HepG2 (cell line): ENCODE data around the gene ZNF282. TPM values are rescaled to one million over a fixed set of nuclear protein-coding genes. Genes with fewer than 3 reads are reported as not detected.

Experiments
- ATAC-seq: fragments of 200-7000 bp; cut with Tn5 transposase; 3 replicates; pipeline ENCODE4 v1.9.1; 2020; ENCODE audit warnings: mild to moderate bottlenecking, moderate library complexity
- BruUV-seq: library from RNA; stranded (reverse); fragments of 400-500 nt; replicated peaks from 2 replicates; lab custom pipeline; 2021; lab: Mats Ljungman, UMichigan
- CTCF ChIA-PET: fragments of 300-600 bp; formaldehyde crosslinking; extraction: SDS; loops from one replicate; lab custom pipeline; 2021; ENCODE audit warnings: low total read pairs, inconsistent platforms, low intra/inter-chr PET ratio; lab: Yijun Ruan, JAX
- POLR2A ChIA-PET: fragments of 350-600 bp; sonication (Branson Sonifier 250); formaldehyde crosslinking; loops from one replicate; lab custom pipeline; 2020; ENCODE audit warnings: antibody characterized with exemption, inconsistent platforms; lab: Yijun Ruan, JAX
- DNase-seq: peaks from one replicate; pipeline ENCODE4 v3.0.0-alpha.2; 2015; ENCODE audit warnings: low spot score
- FAIRE-seq: peaks from 3 replicates; lab custom pipeline; 2011; peaks lifted over from hg19 to GRCh38; lab: Jason Lieb, UNC
- H2AFZ ChIP-seq: one replicate; pipeline ENCODE4 v1.6.1; 2011; ENCODE audit warnings: low read length, inconsistent platforms
- H3K27ac ChIP-seq: fragments of 300-600 bp; 3 replicates; pipeline ENCODE4 v1.8.0; 2011; ENCODE audit warnings: mixed run types, mild to moderate bottlenecking, mixed read lengths, low read length, inconsistent platforms; ENCODE audit not compliant: insufficient read depth; ENCODE audit errors: extremely low read length
- H3K27me3 ChIP-seq, 2 experiments: fragments of 200-600 bp in 1 of 2; 2 replicates in 1 of 2; 3 replicates in 1 of 2; pipeline versions ENCODE4 v1.6.0 to v1.8.0; 2011; ENCODE audit warnings: low read length in 2 of 2, mild to moderate bottlenecking in 2 of 2, moderate library complexity in 2 of 2, inconsistent platforms in 1 of 2; ENCODE audit not compliant: insufficient read depth in 2 of 2, control insufficient read depth in 1 of 2
- H3K36me3 ChIP-seq, 2 experiments: fragments of 200-600 bp in 1 of 2; replicated peaks in 1 of 2; 2 replicates in 1 of 2; 3 replicates in 1 of 2; pipeline versions ENCODE4 v1.5.1 to v1.8.0; 2011; ENCODE audit warnings: low read length in 2 of 2, inconsistent platforms in 1 of 2; ENCODE audit not compliant: insufficient read depth in 2 of 2, control insufficient read depth in 1 of 2
- H3K4me1 ChIP-seq: 2 replicates; pipeline ENCODE4 v1.5.1; 2012; ENCODE audit warnings: low read length, inconsistent platforms; ENCODE audit not compliant: insufficient read depth
- H3K4me2 ChIP-seq: 2 replicates; pipeline ENCODE4 v1.6.0; 2011; ENCODE audit warnings: low read depth, low read length, inconsistent platforms
- H3K4me3 ChIP-seq, 3 experiments: fragments of 200-600 bp in 1 of 3; sonication (generic), shearing (Covaris generic) in 1 of 3; replicated peaks in 1 of 3; 2 replicates each; pipeline ENCODE4 v1.5.1; 2011 to 2016; ENCODE audit warnings: low read length in 3 of 3, inconsistent platforms in 2 of 3, low read depth in 2 of 3, mild to moderate bottlenecking in 2 of 3, control low read depth in 1 of 3, mixed read lengths in 1 of 3; ENCODE audit not compliant: insufficient read depth in 1 of 3
- H3K79me2 ChIP-seq: one replicate; pipeline ENCODE4 v1.6.1; 2011; ENCODE audit warnings: low read length, inconsistent platforms; ENCODE audit not compliant: insufficient read depth
- H3K9ac ChIP-seq: 2 replicates; pipeline ENCODE4 v1.6.0; 2011; ENCODE audit warnings: mild to moderate bottlenecking, low read depth, low read length, inconsistent platforms; ENCODE audit not compliant: insufficient read depth
- H3K9me3 ChIP-seq: 2 replicates; pipeline ENCODE4 v1.5.1; 2012; ENCODE audit warnings: mild to moderate bottlenecking, low read length
- H4K20me1 ChIP-seq: 2 replicates; pipeline ENCODE4 v1.6.0; 2011; ENCODE audit warnings: inconsistent platforms, mild to moderate bottlenecking, low read length, moderate library complexity; ENCODE audit not compliant: insufficient read depth
- HMG20A ChIP-seq: IDR thresholded peaks from 2 replicates; pipeline ENCODE4 v1.6.1; 2016; ENCODE audit warnings: borderline replicate concordance
- IRX3 ChIP-seq: sonication (generic); formaldehyde crosslinking; IDR thresholded peaks from 2 replicates; pipeline ENCODE4 v1.8.1; 2023; ENCODE audit warnings: mild to moderate bottlenecking, low read depth, missing genetic modification reagents, borderline replicate concordance
- JARID2 ChIP-seq: sonication (generic); formaldehyde crosslinking; IDR thresholded peaks from 2 replicates; pipeline ENCODE4 v1.8.1; 2023; ENCODE audit warnings: missing genetic modification reagents, inconsistent platforms; ENCODE audit not compliant: insufficient replicate concordance
- JUNB ChIP-seq: sonication (generic); formaldehyde crosslinking; IDR thresholded peaks from 2 replicates; pipeline ENCODE4 v1.8.0; 2022; ENCODE audit warnings: missing genetic modification reagents, mild to moderate bottlenecking, borderline replicate concordance
- PRMT3 ChIP-seq: sonication (generic); formaldehyde crosslinking; IDR thresholded peaks from 2 replicates; pipeline ENCODE4 v1.8.1; 2022; ENCODE audit warnings: low read depth, mild to moderate bottlenecking, moderate library complexity, missing genetic modification reagents, borderline replicate concordance
- RXRB ChIP-seq: IDR thresholded peaks from 2 replicates; pipeline ENCODE4 v1.6.1; 2016; ENCODE audit warnings: borderline replicate concordance, missing genetic modification reagents, missing compliant biosample characterization
- SOX13 ChIP-seq, 3 experiments: fragments of 450-650 bp in 1 of 3; sonication (generic) in 1 of 3; formaldehyde crosslinking in 1 of 3; IDR thresholded peaks in 2 of 3; conservative IDR thresholded peaks in 1 of 3; 2 replicates each; pipeline versions ENCODE4 v1.5.0 to v1.6.1; 2016 to 2020; ENCODE audit warnings: antibody characterized with exemption in 1 of 3, mild to moderate bottlenecking in 1 of 3, missing compliant biosample characterization in 1 of 3, missing genetic modification reagents in 1 of 3, moderate library complexity in 1 of 3
- WIZ ChIP-seq: sonication (generic); formaldehyde crosslinking; IDR thresholded peaks from 2 replicates; pipeline ENCODE4 v1.5.1; 2020; ENCODE audit warnings: mild to moderate bottlenecking, missing genetic modification reagents
- ZNF232 ChIP-seq: sonication (generic); formaldehyde crosslinking; IDR thresholded peaks from 2 replicates; pipeline ENCODE4 v1.4.0; 2020; ENCODE audit warnings: missing genetic modification reagents, borderline replicate concordance
- ZNF354B ChIP-seq: sonication (generic); formaldehyde crosslinking; IDR thresholded peaks from 2 replicates; pipeline ENCODE4 v1.8.0; 2022; ENCODE audit warnings: mild to moderate bottlenecking, missing genetic modification reagents
- WGBS: methylation state at CpG from one replicate; pipeline ENCODE4 v1.1.6; 2017; ENCODE audit warnings: low lambda C conversion rate; 5-methylcytosine and 5-hydroxymethylcytosine counted together
- in situ Hi-C: cut with HindIII; loops from 2 replicates; pipeline ENCODE4 v1.10.0; 2017; ENCODE audit warnings: low pct_unique_long_range_greater_than_20kb; ENCODE audit not compliant: extremely low pct_ligation_motif_present
- intact Hi-C: fragments of 100-400 bp; cut with micrococcal nuclease; formaldehyde crosslinking; loops from one replicate; pipeline ENCODE4 v1.10.0; 2022; ENCODE audit not compliant: unreplicated experiment
- polyA plus RNA-seq, 8 experiments: library from polyadenylated mRNA; depleted of rRNA in 3 of 8; stranded (reverse) in 7 of 8; unstranded in 1 of 8; fragments of >200 nt; fragmentation: Illumina TruSeq in 4 of 8; extraction: Trizol in 4 of 8; gene quantifications; 2 replicates each; pipeline versions ENCODE4 v1.2.1 to v1.2.3, GENCODE V29; 2011 to 2016; ENCODE audit warnings: low read depth in 4 of 8, missing spikeins in 1 of 8, mixed read lengths in 1 of 8; ENCODE audit not compliant: insufficient read depth in 1 of 8
- total RNA-seq, 5 experiments: library from RNA; depleted of rRNA; stranded (reverse); fragments of >200 nt; fragmentation: Illumina TruSeq; extraction: Trizol; gene quantifications; 2 replicates each; pipeline ENCODE4 v1.2.3, GENCODE V29; 2016; ENCODE audit warnings: low read depth in 1 of 5

Gene ZNF282
- total and polyA plus RNA-seq, 2 of the 13 experiments (the other 11 are each of a cell fraction or from before 2014, with no cell fraction given) = 9.1 to 20.9 TPM

- TF ChIP-seq JUNB = peak; percentile 36; the same call in 1 of the 2 replicates
- TF ChIP-seq HMG20A (CRISPR knock-in tag) = no peak
- TF ChIP-seq ZNF354B = peak; percentile 78; the same call in 1 of the 2 replicates
- TF ChIP-seq ZNF232 (CRISPR knock-in tag) = peak; percentile 70; the same call in 1 of the 2 replicates
Measured at GRCh38 chr7:149261829-149262617, 66.7 kb downstream of the ZNF282 start, which contains the start of gene ZNF783 (continued).

GRCh38 chr7:149266451-149266850 lies 71.1 kb downstream of the ZNF282 start:
- H3K9ac ChIP-seq = no peak overlapping the region
- no peak overlapping the region for H3K4me2 ChIP-seq
- FAIRE-seq (no peak), ATAC-seq (no peak), DNase-seq (no peak)
- H2AFZ ChIP-seq = no peak overlapping the region
- no peak overlapping the region for H3K4me3 ChIP-seq
- H3K79me2 ChIP-seq = no peaks in the 10 kb centered on the region
- peaks cover 12% of the 10 kb centered on the region for H3K4me1 ChIP-seq
- in situ Hi-C loops (no loop called here), intact Hi-C loops (no loop called here)
- no peaks in the 10 kb centered on the region for H3K27me3 ChIP-seq
- TF ChIP-seq RXRB (no peak), WIZ (no peak), IRX3 (CRISPR knock-in tag) (no peak), PRMT3 (no peak), JARID2 (CRISPR knock-in tag) (no peak), SOX13 (IDR thresholded peaks at IDR 0.05) (no peak), SOX13 (CRISPR knock-in tag; conservative IDR thresholded peaks at IDR 0.05 in 1 of 2, IDR thresholded peaks at IDR 0.05 in 1 of 2) (no peak)
- no TSS peak for BruUV-seq
- 92% methylated on average over 11 of the region's 21 CpGs for WGBS
- H3K36me3 ChIP-seq = peaks cover 7 to 8% of the 10 kb centered on the region in 2 experiments; a peak in 3 of 5 replicates
- no peak overlapping the region for H3K27ac ChIP-seq
- H4K20me1 ChIP-seq = no peaks in the 10 kb centered on the region
- H3K9me3 ChIP-seq = no peaks in the 10 kb centered on the region
- CTCF ChIA-PET = no interaction called here
- POLR2A ChIA-PET = no interaction called here
